Dermis microvascular lymphatic vessel endothelial cell (primary cell): ENCODE measurements around the gene CMIP. TPM values are rescaled to one million over a fixed set of nuclear protein-coding genes. Genes with fewer than 3 reads are reported as not detected.
A peak's percentile ranks its signal among the peaks of the same experiment; 100 is the strongest.

Experiments used
- DNase-seq, 2 donors: peaks; one replicate each; pipeline versions ENCODE4 v3.0.0 to v3.0.0-alpha.2; 2010; ENCODE audit warnings: low read depth in 2 of 2
- total RNA-seq: library from RNA; depleted of rRNA; stranded (reverse); fragments of >200 nt; gene quantifications from 2 replicates; pipeline ENCODE4 v1.2.1, GENCODE V29; 2014

CMIP gene
- total RNA-seq, 1 donor from 2014 or later: 8.0 TPM

- DNase-seq: no peak
Measured at GRCh38 chr16:81547939-81548216, 103.3 kb downstream of the CMIP start.

DNA sequence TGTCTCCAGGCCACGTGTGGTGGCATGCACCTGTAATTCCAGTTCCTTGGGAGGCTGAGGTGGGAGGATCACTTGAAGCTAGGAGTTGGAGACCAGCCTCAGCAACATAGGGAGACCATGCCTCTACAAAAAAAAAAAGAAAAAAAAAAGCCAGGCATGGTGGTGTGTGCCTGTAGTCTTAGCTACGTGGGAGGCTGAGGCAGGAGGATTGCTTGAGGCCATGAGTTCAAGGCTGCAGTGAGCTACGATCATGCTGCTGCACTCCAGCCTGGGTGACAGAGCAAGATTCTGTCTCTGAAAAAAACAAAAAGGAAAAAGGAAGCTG lies 103.9 kb downstream of the CMIP start:
- no peak for DNase-seq

GRCh38 chr16:81548876-81549546 lies 104.4 kb downstream of the CMIP start:
- DNase-seq: no peak

DNA sequence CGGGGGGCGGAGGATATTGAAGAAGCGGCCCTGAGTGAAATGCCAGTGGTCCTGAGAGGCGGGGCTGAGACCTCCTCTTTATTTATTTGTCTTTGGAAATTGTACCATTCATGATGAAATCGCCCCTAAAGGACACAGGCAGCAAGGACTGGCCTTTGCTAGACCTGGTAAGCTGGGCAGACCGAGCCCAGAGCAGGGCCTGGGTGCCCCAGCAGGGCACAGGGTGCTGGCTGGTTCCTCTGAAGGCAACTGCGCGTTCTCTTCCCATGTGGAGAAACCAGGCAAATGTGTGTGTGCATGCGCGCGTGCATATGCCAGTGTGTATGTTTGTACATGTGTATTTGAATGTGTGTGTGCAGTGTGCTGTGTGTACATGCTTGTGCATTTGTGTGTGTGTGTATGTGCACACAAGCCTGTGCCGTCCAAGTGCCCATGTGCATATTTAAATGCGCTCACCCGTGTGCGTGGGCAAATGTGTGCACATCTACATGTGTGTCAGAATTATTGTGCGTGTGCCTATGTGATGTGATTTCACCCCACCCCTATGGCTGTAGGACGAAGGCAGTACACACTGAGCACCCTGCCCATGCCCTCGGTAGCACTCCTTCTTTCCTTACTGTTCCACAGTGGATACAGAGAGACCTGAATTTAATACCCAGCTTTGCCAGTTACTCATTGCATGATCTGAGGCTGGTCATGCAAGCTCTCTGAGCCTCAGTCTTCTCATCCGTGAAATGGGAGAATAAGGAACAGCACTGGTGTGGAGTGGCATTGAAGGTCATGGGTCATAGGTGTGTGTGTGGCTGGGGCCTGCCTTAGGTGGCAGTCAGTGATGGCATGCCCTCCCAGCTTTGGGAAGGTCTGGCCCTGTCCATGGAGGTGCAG lies 105.2 kb downstream of the CMIP start:
- DNase-seq: no peak

GRCh38 chr16:81550432-81550808 lies 105.8 kb downstream of the CMIP start:
- DNase-seq: no peak

GRCh38 chr16:81551151-81551808 lies 106.7 kb downstream of the CMIP start:
- DNase-seq: peak; percentile 79 to 84

- DNase-seq: peak; percentile 78 to 89
Measured at GRCh38 chr16:81551821-81552304, 107.3 kb downstream of the CMIP start.

GRCh38 chr16:81552743-81553079 lies 108.1 kb downstream of the CMIP start:
- no peak for DNase-seq

GRCh38 chr16:81553080-81553813 lies 108.6 kb downstream of the CMIP start:
- peak in 1 of 2 donors; percentile 62 for DNase-seq

DNA sequence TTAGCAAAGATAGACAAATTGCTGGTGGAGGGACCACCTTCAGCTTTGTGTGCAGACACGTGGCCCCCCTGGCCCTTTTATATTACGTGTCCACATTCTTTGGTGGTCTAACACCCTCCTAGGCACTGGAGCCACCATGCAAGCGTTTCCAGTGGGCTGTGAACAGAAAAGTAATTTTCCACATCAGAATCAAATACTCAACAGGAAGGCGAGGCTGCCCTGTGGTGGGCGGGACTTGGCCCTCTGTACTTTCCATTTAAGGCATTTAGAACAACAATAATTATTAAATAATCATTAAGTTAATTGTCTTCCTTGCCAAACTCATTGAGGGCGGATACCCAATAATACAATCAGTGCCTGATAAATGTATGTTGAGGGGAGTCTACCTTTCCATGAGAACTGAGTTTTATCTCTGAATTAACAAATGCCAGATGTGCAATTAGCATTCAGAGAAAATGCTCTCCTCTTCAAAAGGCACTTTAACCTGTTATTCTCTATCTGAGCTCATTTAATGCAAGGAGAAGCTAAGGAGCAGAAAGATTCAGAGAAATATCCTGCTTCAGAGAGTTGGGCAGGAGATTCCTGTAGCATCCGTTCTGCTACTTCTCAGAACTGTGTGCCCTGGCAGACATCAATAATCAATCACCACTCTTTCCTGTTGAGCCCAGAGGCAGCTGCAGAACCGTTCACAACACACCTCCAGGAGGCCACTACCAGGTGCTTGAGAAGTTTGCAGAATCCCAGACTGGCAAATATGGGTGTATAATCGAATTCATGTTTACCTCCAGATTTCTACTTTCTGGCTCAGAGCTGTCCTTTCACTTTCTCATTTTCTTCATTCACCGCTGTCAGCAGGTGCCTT lies 109.4 kb downstream of the CMIP start:
- peak in 1 of 2 donors; percentile 75 for DNase-seq

GRCh38 chr16:81554979-81555378 lies 110.4 kb downstream of the CMIP start:
- DNase-seq: no peak

GRCh38 chr16:81555660-81556059 lies 111.1 kb downstream of the CMIP start:
- DNase-seq: no peak

DNA sequence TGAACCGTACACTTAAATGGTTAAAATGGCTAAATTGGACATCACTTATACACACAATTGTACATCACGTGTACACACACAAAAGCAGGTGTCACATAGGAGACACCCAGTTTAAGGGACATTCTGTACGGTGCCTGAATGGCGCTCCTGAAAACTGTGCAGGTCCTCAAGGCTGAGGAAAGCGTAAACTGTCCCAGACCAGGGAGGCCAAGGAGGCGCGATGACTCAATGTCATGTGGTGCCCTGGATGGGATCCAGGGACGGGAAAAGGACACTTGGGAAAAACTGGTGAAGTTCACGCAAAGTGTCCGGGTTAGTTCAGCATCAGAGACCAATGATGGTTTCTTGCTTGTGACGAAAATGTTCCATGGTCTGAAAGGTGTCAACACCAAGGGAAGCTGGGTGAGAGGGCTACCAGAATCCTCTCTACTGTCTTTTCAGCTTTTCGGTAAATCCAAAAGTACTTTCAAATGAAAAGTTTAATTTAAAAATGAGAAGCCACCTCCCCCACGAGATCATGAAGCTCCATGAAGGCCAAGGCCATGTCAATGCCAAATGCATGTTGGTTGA lies 112.2 kb downstream of the CMIP start:
- DNase-seq: no peak

GRCh38 chr16:81558077-81558443 lies 113.5 kb downstream of the CMIP start:
- no peak for DNase-seq

GRCh38 chr16:81558444-81559175 lies 114.0 kb downstream of the CMIP start:
- DNase-seq: no peak

GRCh38 chr16:81560979-81561657 lies 116.5 kb downstream of the CMIP start:
- DNase-seq: no peak

DNA sequence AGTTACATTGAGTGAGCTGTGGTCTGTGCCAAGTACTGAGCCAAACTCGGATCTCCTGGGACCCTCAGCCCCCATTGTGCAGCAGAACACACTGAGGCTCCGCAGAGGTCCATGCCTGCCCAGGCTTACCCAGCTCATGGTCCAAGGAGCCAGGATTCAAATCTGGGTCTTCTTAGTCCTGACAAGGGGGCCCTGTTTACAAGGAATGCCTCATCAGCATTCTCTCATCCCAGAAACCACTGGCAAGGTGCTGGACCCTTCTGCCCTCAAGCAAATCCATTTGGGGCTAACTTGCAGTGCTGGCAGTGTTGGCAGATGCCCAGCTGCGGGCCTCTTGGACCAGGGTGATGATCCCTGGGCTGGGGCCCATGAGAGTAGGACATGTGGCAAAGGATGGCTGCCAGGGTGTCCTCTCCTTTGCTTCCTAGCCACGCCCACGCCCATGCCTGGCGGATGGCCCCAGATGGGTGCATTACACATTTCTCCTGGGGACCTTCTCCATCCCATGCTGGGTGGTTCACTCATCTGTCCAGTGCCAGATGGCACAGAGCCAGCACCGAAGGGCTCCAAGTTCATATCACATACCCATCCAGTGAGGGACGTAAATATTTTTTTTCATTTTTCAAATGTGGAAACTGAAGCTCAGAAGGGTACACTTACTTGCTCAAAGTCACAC lies 117.7 kb downstream of the CMIP start:
- no peak for DNase-seq

DNA sequence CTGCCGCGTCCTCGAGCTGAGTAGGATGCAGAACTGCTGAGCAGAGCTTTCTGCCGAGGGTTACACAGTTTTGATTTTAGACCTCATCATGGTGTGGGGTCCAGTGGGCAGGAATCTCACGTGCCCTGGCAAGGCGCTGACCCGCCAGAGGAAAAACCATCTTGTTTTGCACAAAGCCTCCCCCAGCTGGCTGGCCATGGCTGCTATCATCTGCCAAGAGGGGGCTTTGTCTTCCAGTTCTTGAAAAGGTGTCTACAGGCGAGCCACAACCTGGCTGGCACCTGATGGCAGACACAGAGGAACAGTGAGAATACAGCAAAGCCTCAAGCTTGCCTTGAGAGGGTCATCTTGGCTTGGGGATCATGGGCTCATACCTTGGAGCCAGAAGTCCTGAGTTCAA lies 118.3 kb downstream of the CMIP start:
- no peak for DNase-seq

- DNase-seq: no peak
Measured at GRCh38 chr16:81564421-81564911, 119.9 kb downstream of the CMIP start.
